GM20000 (cell line): ENCODE data around the gene KCNIP1.

Experiments
- DNase-seq: peaks from one replicate; pipeline ENCODE4 v3.0.0; 2012; ENCODE audit warnings: low spot score
- CTCF ChIP-seq: IDR thresholded peaks from 2 replicates; pipeline ENCODE4 v1.5.1; 2012; ENCODE audit warnings: mild to moderate bottlenecking, control low read depth; ENCODE audit errors: extremely low read depth, missing control alignments

KCNIP1 gene

GRCh38 chr5:170630226-170630625 is 126.4 kb downstream of the KCNIP1 start:
- TF ChIP-seq CTCF, result no peak
- DNase-seq, result no peak

DNA sequence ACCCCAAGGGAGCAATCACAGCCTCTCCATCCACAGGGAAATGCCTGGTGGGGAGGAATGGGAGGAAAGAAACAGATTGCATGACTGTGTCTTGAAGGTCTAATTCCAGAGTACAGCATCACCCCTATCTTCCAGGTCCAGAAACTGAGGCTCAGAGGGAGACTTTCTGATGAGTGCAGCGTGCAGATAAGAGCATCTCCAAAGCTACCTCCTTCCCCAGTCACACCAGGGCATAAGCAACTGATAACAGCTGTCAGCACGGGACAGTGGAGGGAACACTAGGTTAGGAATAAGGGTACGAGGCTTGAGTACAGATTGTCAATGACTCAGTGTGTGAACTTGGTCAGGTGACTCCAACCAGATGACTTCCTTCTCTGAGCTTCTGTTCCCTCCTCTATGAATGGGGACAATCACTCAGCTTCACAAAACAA is 126.9 kb downstream of the KCNIP1 start:
- DNase-seq, result no peak

GRCh38 chr5:170631466-170632195 is 127.8 kb downstream of the KCNIP1 start:
- no peak for DNase-seq
- TF ChIP-seq CTCF, result no peak

More for the DNA sequence above, 126.9 kb downstream of the KCNIP1 start:
- no peak for TF ChIP-seq CTCF

DNA sequence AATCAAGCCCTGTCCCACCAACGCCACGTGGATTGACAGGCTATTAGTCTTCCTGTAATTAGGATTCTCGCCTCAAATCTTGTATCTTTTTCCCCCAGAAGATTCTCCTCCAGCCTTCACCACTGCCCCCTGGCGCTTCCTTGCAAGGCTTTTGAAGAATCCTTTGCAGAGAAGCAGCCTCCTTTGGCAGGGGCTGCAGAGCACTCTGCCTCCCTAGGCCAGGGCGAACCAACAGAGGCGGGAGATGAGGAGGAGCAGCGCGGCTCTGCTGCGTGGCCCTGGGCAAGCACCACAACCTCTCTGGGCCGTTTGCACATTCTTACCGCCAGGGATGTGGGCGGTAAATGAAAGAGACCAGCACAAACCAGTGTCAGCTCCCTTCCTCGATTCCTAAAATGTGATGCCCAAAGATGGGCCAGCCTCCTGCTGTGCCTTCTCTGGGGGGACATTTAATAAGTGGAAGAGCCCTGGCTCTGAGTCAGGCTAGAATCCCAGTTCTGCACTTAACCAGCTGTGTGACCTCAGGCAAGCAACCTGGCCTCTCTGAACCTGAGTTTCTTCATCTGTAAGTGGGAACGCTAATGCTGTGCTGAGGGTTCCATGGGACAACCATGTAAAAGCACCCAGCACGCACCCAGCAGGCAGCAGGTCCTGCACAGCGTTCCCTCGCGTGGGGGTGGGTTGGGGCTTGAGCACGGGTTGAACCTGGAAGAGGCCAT is 128.6 kb downstream of the KCNIP1 start:
- no peak for TF ChIP-seq CTCF
- DNase-seq, result no peak

DNA sequence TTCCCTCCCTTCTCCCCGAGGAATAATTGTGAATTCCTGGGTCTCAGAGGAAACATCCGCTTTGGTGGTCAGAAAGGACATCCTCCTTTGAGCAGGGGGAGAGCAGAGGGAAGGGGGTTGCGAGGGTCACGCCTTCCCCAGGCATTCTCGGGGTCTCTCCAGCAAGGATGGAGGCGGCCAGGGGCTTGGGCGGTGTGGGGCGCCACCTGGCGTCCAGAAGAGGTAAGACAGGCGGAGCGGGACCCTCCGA is 129.1 kb downstream of the KCNIP1 start:
- TF ChIP-seq CTCF, result peak; percentile 88
- DNase-seq, result peak; percentile 87

DNA sequence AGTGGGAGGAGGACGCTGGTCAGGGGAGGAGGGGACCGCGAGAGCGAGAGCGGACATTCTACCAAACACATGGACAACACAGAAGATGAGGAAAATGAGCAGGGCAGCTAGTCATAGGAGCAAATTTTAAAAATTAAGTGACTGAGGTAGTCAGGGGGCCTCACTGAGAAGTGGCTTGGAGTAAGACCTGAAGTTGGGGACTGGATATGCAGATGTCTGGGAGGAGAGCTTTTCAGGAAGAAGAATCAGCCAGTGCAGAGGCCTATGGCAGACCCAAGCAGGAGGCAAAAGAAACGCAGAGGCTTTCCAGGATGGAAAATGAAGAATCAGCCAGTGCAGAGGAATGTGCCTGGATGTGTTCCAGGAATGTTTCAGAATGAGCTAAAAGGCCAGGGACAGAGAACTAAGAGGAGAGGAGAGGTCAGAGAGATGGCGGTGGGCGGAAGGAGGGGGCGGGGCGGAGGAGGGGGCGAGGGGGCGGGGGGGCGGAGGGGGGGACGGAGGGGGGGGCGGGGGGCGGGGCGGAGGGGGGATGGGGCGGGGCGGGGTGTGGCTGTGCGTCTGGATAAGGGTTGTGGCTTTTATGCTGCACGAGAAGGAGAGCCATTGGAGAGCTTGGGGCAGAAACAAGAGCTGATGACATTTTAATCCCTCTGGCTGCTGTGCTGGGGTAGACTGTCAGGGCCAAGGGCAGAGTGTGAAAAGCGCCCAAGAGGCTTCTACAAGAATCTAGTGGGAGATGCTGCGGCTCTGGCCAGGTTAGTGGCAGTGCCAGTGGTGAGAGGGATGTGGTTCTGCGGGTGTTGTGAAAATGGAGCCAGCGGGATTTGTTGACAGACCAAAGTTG is 129.6 kb downstream of the KCNIP1 start:
- TF ChIP-seq CTCF, result no peak
- DNase-seq, result no peak
